Endothelial cell of umbilical vein (primary cell): ENCODE data around the gene KRT26.

Experiments used
- CTCF ChIP-seq, 2 donors: IDR thresholded peaks; 1 replicate in 1 of 2; 2 replicates in 1 of 2; pipeline ENCODE4 v1.5.1; 2011; ENCODE audit warnings: low read length in 2 of 2, mild to moderate bottlenecking in 2 of 2, moderate library complexity in 2 of 2, control low read depth in 1 of 2, inconsistent platforms in 1 of 2, low read depth in 1 of 2; ENCODE audit not compliant: insufficient read depth in 1 of 2; ENCODE audit errors: extremely low read depth in 1 of 2
- MYC ChIP-seq: IDR thresholded peaks from one replicate; pipeline ENCODE4 v1.6.1; 2011; ENCODE audit warnings: mild to moderate bottlenecking, low read depth, low read length

DNA sequence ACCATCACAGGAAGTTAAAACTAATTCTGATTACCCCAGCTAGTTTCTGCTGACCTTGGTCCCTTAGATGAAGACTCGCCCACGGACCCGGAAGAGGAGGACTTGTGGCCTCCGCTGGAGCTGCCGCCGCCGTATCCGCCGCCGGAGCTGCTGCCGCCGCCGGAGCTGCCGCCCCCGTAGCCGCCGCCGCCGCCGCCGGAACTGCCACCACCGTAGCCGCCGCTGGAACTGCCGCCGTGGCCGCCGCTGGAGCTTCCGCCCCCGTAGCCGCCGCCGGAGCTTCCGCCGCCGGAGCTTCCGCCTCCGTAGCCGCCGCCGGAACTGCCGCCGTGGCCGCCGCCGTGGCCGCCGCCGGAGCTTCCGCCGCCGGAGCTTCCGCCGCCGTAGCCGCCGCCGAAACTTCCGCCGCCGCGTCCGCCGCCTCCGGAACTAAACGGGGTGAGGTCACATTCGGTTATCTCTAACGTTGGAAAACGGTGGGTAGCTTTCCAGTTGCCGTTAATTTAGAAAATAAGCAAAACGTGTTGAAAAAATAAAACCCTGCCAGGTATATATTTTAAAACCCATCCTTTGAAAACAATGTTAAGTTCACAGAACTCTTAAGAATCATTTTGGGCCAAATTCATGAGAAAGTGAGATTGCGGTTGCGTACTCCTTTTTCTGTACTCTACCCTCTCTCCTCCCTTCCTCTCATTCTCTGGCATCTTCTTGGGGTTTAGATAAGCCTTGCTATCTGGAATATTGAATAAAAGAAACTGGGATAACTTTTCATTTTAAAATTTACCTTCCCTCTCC lies 46.9 kb upstream of the KRT26 start:
- TF ChIP-seq CTCF (IDR thresholded peaks at IDR 0.05; ENCODE audit: extremely low read depth in 1 of 2, insufficient read depth in 1 of 2, low read depth in 1 of 2, low read length in 2 of 2) (no peak), MYC (no peak)
